Right renal cortex interstitium (tissue), 3 donors: ENCODE data around the gene CLIP4. TPM values are rescaled to one million over a fixed set of nuclear protein-coding genes. Genes with fewer than 3 reads are reported as not detected.
"Not testable (repeated sequence)": the region's sequence is repeated elsewhere in the genome, so short reads cannot be mapped to it uniquely, and the experiment has no call there.

Source experiments
- DNase-seq, 3 donors: peaks; one replicate each; pipeline ENCODE4 v3.0.0-alpha.2; 2013; ENCODE audit warnings: low read depth in 3 of 3, low spot score in 2 of 3
- polyA plus RNA-seq, 3 donors: library from polyadenylated mRNA; unstranded; fragments of 120-200 nt; gene quantifications; one replicate each; pipeline ENCODE4 v1.2.1, GENCODE V29; 2013; ENCODE audit not compliant: insufficient read length in 3 of 3

The CLIP4 gene, protein sequence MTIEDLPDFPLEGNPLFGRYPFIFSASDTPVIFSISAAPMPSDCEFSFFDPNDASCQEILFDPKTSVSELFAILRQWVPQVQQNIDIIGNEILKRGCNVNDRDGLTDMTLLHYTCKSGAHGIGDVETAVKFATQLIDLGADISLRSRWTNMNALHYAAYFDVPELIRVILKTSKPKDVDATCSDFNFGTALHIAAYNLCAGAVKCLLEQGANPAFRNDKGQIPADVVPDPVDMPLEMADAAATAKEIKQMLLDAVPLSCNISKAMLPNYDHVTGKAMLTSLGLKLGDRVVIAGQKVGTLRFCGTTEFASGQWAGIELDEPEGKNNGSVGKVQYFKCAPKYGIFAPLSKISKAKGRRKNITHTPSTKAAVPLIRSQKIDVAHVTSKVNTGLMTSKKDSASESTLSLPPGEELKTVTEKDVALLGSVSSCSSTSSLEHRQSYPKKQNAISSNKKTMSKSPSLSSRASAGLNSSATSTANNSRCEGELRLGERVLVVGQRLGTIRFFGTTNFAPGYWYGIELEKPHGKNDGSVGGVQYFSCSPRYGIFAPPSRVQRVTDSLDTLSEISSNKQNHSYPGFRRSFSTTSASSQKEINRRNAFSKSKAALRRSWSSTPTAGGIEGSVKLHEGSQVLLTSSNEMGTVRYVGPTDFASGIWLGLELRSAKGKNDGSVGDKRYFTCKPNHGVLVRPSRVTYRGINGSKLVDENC
- 10 to 100 TPM; 16.5 to 17.6 (median 16.8) TPM for polyA plus RNA-seq

GRCh38 chr2:29114946-29115609 is at the start of gene CLIP4:
CLIP4 (plus strand) TSS chr2:29115415; CDS start chr2:29121389, 5,974 bp downstream.
- DNase-seq, result no peak

DNA sequence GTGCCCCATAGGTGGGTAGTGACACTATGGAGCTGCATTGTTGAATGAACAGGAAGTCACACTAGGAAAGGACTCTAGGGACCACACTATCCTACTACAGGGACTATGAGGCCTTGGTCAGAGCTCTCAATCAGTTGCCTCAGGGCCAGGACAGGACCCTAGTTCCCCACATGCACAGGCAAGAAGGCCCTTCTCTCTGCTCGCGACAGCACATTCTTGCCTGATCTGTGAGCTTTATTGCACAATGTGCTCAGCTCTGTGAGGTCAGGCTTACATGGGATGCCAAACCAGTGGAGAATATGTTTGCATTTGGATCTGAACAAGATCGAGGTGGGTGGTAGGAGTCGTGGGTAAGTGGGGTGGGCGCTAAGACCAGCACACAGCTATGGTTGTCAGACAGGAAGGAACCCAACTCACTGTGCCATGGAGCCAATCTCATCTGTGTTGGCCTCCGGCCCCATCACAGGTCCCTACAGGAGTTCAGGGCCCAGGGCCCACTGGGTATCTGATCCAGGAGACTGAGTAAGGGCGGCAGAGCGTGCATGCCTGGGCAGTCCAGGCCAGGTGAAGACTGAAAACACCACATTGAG is 48.8 kb upstream of the CLIP4 start:
- DNase-seq, result no peak

- no peak for DNase-seq
Measured at GRCh38 chr2:29066997-29067605, 48.1 kb upstream of the CLIP4 start.

- DNase-seq, result no peak
Measured at GRCh38 chr2:29068513-29068912, 46.7 kb upstream of the CLIP4 start.

DNA sequence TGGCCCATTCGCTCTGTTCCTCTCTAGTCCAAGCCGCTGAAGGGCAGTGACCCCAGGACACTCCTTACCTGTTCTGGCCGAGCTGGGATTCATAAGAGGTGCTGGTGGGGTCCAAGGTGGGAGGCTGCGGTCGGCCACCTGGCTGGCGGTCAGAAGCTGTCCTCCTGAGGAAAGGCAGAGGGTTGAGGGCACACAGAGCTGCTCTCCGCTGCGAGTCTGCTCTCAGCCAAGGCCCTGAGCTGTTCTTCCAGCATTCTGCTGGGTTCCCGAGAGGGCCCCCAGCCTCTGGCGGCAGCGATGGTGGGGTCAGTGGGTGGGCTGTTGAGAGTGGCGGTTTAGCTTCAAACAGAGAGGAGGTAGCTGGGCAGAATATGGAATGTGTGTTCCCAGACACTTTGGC is 44.7 kb upstream of the CLIP4 start:
- DNase-seq, result no peak

- DNase-seq, result no peak
Measured at GRCh38 chr2:29071032-29071975, 43.9 kb upstream of the CLIP4 start.

GRCh38 chr2:29072251-29072650 is 43.0 kb upstream of the CLIP4 start:
- no peak for DNase-seq

DNA sequence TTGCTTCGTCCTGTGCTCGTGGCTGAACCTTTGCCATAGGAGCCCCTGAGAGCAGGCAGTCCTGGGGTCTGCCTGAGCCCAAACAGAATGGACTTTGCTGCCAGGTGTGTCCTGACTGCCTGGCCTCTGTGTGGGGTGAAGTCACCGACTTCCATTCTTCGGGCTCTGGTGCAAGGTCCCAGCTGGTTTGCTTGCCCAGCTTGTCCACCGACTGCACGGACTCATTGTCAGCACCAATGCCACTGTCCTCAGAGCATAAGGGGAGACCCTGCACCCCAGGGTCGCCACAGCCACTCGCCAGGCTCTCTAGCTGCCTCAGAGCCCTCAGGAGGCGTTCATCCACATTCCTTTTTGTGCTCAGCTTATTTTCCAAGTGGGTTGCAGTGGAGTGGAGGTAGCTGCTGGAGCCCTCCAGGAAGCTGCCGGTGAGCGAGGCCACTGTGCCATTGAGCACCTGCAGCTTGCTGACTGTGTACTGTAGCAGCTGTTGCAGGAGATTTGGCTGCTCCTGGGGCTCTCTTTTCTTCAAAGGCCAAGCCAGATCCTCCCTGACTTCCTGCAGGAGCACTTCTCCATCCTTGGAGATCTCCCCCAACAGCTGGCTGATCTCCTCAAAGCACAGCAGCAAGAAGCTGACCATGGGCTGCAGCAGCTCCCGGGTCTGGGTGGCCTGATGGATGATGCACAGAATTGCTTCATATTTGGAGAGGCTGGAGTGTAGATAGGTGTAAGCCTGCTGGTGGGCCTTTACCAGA is 42.1 kb upstream of the CLIP4 start:
- no peak for DNase-seq

- DNase-seq, result no peak
Measured at GRCh38 chr2:29073933-29074332, 41.3 kb upstream of the CLIP4 start.

GRCh38 chr2:29074411-29074810 is 40.8 kb upstream of the CLIP4 start, which contains the start of gene PCARE:
PCARE (minus strand) TSS chr2:29074523; CDS start chr2:29074261, 262 bp downstream.
- no peak for DNase-seq

DNA sequence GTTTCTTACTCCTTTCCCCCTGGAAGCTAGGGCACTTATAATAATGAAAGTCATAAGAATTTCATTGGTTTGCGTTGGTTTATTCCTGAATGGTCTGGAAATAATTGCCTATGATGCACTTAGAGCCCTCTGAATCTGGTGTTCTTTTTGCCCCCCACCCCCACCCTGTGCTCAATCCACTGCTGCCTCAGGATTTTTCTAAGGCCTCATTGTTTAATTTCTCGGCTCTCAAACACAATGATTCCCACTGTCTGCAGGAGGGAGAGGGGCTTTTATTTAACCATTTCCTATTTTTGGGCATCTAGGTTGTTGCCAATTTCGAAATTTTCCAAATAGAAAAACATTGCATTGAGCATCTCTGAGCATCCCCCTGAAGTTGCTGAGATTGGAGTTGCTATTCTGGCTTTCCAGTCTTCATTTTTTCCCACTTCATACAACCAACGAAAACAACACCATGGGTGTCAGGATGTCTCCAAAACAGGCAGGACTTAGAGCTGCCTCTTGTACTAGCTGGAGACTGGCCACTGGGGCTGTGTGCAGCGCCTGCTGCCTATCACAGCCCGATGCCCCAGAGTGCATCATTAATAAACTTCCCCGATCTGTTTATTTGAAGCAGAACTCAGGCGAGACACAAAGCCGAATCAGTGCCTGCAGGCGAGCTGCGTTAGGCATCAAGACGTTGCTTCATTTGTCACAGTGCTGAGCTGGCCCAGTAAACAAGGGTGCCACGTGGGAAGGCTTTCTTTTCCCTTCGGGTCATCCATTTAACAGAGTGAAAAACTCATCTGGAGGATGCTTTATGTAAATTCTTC is 39.1 kb upstream of the CLIP4 start:
- DNase-seq, result no peak

GRCh38 chr2:29079887-29080286 is 35.3 kb upstream of the CLIP4 start:
- no peak for DNase-seq

- no peak for DNase-seq
Measured at GRCh38 chr2:29080886-29081743, 34.1 kb upstream of the CLIP4 start.

DNA sequence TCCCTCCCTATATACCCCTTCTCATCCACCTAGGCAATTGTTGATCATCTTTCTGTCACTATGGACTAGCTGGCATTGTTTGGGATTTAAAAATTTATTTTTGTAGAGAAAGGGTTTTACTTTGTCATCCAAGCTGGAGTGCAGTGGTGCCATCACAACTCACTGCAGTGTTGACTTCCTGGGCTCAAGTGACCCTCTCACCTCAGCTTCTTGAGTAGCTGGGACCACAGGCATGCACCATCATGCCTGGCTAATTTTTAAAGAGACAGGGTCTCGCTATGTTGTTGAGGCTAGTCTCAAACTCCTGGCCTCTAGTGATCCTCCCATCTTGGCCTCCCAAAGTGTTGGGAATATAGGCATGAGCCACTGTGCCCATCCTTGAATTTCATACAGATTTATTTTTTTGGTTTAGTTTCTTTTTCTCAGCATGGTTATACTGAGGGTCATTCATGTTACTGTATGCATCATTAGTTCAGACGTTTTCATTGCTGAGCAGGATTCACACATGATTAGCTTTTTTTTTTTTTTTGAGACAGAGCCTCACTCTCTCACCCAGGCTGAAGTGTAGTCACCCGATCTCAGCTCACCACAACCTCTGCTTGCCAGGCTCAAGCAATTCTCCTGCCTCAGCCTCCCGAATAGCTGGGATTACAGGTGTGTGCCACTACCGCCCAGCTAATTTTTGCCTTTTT is 32.3 kb upstream of the CLIP4 start:
- no peak for DNase-seq

- no peak for DNase-seq
Measured at GRCh38 chr2:29084554-29084953, 30.7 kb upstream of the CLIP4 start.

DNA sequence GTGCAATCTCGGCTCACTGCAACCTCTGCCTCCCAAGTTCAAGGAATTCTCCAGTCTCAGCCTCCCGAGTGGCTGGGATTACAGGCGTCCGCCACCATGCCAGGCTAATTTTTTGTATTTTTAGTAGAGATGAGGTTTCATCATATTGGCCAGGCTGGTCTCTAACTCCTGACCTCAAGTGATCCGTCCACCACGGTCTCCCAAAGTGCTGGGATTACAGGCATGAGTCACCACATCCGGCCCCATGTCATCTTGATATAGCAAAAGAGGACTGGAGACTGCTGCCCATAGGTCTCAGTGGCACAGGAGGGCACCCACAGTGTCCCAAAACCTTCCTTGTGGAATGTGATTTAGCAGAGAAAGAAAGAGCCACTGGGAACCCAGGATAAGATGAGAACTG is 24.9 kb upstream of the CLIP4 start:
- DNase-seq, result not testable (repeated sequence)
